Smooth muscle cell (in vitro differentiated cells): ENCODE measurements around the gene DBF4B. TPM values are rescaled to one million over a fixed set of nuclear protein-coding genes. Genes with fewer than 3 reads are reported as not detected.

Experiments used
- DNase-seq: peaks from one replicate; lab custom pipeline; 2025; ENCODE audit not compliant: unreplicated experiment; lab: John Stamatoyannopoulos, UW
- H2AFZ ChIP-seq: fragments of 200-600 bp; sonication (generic); 2 replicates; pipeline ENCODE4 v1.6.0; 2016; ENCODE audit warnings: antibody characterized with exemption, low read depth, mild to moderate bottlenecking
- H3F3A ChIP-seq: fragments of 200-600 bp; sonication (generic); 2 replicates; pipeline ENCODE4 v1.6.0; 2017; ENCODE audit warnings: antibody characterized with exemption, low read depth
- H3K27ac ChIP-seq: fragments of 200-600 bp; sonication (generic); 2 replicates; pipeline ENCODE4 v1.5.1; 2016; ENCODE audit warnings: low read depth, mild to moderate bottlenecking
- H3K27me3 ChIP-seq: fragments of 200-600 bp; sonication (generic); 2 replicates; pipeline ENCODE4 v1.6.1; 2016; ENCODE audit warnings: low read depth, mild to moderate bottlenecking
- H3K36me3 ChIP-seq: fragments of 200-600 bp; sonication (generic); 2 replicates; pipeline ENCODE4 v1.5.1; 2016; ENCODE audit warnings: low read depth
- H3K4me1 ChIP-seq: fragments of 200-600 bp; sonication (generic); 2 replicates; pipeline ENCODE4 v1.5.1; 2016; ENCODE audit warnings: low read depth
- H3K4me2 ChIP-seq: fragments of 200-600 bp; sonication (generic); 2 replicates; pipeline ENCODE4 v1.6.0; 2016; ENCODE audit warnings: mild to moderate bottlenecking
- H3K4me3 ChIP-seq: fragments of 200-600 bp; sonication (generic); 2 replicates; pipeline ENCODE4 v1.5.1; 2016; ENCODE audit warnings: mild to moderate bottlenecking
- H3K79me2 ChIP-seq: fragments of 200-600 bp; sonication (generic); 2 replicates; pipeline ENCODE4 v1.6.0; 2016; ENCODE audit warnings: low read depth, mild to moderate bottlenecking
- H3K9ac ChIP-seq: fragments of 200-600 bp; sonication (generic); 2 replicates; pipeline ENCODE4 v1.6.0; 2016; ENCODE audit warnings: low read depth
- H3K9me3 ChIP-seq: fragments of 200-600 bp; sonication (generic); replicated peaks from 2 replicates; pipeline ENCODE4 v1.5.1; 2016; ENCODE audit warnings: low read depth
- H4K20me1 ChIP-seq: fragments of 200-600 bp; sonication (generic); 2 replicates; pipeline ENCODE4 v1.6.0; 2016; ENCODE audit warnings: low read depth
- WGBS: methylation state at CpG from one replicate; pipeline ENCODE4 v1.1.7; 2016; ENCODE audit warnings: low lambda C conversion rate; 5-methylcytosine and 5-hydroxymethylcytosine counted together
- polyA plus RNA-seq: library from polyadenylated mRNA; unstranded; fragments of >200 nt; fragmentation: Nextera tagmentation; extraction: Ambion mirVana; gene quantifications from 2 replicates; pipeline ENCODE4 v1.2.1, GENCODE V29; 2016
- total RNA-seq: library from RNA; depleted of rRNA; stranded (reverse); fragments of >200 nt; gene quantifications from 2 replicates; pipeline ENCODE4 v1.2.3, GENCODE V29; 2014
- TF ChIP-seq, protein P1 (sequence below): fragments of 200-600 bp; sonication (generic); IDR thresholded peaks from 2 replicates; pipeline ENCODE4 v1.5.1; 2017; ENCODE audit warnings: borderline replicate concordance, mild to moderate bottlenecking, antibody characterized with exemption; ENCODE audit not compliant: insufficient read depth, poor library complexity, severe bottlenecking

Gene DBF4B
- total and polyA plus RNA-seq, 2 experiments from 2014 or later = 1.6 to 2.7 TPM

DNA sequence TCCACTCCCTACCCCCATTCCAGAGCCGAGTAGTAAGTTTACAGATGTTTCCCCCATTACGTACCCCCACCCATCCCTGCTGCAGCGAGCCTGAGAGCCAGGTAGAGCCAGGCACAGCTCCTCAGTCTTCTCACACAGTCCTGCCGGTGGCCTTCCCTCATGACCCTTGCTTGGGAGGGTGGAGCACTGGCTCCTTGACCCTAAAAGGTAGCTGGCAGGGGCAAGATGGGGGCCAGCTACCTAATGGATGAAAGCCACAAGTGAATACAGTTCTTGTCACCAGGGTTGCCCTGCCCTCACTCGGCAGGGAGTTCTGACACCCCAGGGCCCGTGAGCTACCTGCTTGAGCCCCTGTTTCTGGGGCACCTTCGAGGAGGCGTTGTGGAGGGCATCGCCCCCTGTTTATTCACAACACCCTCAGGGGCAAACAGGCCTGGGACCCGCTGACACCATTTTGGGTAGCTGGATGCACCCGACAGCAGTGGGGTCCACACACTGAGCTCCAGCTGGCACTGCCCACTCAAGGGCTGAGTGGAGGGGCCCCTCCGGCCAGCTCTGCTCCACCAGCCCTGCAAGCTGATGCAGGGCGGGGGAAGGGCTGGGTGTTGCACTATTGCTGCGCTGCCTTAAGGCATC lies 72.5 kb downstream of the DBF4B start:
- no peak overlapping the region for H2AFZ ChIP-seq
- H3K9ac ChIP-seq = no peak overlapping the region
- no peak overlapping the region for H3K27ac ChIP-seq
- 91% methylated on average over 13 of the region's 14 CpGs for WGBS
- no peaks in the 10 kb centered on the region for H4K20me1 ChIP-seq
- DNase-seq = no peak
- H3K4me1 ChIP-seq = peaks cover 7% of the 10 kb centered on the region
- H3K79me2 ChIP-seq = no peaks in the 10 kb centered on the region
- TF ChIP-seq, protein P1, sequence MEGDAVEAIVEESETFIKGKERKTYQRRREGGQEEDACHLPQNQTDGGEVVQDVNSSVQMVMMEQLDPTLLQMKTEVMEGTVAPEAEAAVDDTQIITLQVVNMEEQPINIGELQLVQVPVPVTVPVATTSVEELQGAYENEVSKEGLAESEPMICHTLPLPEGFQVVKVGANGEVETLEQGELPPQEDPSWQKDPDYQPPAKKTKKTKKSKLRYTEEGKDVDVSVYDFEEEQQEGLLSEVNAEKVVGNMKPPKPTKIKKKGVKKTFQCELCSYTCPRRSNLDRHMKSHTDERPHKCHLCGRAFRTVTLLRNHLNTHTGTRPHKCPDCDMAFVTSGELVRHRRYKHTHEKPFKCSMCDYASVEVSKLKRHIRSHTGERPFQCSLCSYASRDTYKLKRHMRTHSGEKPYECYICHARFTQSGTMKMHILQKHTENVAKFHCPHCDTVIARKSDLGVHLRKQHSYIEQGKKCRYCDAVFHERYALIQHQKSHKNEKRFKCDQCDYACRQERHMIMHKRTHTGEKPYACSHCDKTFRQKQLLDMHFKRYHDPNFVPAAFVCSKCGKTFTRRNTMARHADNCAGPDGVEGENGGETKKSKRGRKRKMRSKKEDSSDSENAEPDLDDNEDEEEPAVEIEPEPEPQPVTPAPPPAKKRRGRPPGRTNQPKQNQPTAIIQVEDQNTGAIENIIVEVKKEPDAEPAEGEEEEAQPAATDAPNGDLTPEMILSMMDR = no peak
- H3K4me2 ChIP-seq = no peak overlapping the region
- H3K27me3 ChIP-seq = no peaks in the 10 kb centered on the region
- no peak overlapping the region for H3K4me3 ChIP-seq
- no peaks in the 10 kb centered on the region for H3K36me3 ChIP-seq
- no peaks in the 10 kb centered on the region for H3F3A ChIP-seq
- H3K9me3 ChIP-seq = no peaks in the 10 kb centered on the region

DNA sequence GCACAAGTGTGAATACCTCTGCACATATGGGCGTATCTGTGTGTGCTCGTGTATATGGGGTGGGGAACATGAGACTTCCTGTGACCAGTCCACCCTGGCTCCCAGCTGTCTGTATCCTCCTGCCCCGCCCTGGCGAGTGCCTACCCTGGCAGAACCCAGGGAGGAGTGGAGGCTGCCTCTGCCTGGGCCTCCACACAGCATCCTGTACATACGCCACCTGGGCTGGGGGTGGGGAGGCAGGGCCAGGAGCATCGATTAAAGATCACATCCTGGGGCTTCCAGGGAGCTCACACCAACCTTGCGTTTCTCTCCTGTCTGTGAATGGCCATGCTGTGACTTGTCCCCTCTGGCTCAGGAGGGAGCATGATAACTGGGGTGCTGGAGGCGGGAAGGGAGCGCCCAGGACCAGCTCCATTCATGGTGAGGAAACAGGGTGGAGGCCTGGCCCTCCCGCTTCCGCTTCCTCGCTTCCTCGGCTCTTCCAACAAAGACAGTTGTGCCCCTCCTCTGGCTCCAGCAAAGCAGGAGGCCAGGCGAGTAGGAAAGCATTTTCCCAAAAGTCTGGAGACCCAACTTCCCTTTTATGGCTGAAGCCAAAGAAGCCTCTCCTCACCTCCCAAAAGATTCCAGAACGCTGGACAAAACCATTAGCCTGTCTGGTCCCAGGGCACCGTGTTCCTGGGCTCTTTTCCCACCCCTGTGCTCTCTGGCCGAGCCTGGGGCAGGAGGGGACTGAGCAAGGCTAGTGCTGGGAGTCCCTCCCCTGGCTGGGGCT lies 73.3 kb downstream of the DBF4B start:
- no peak overlapping the region for H3K4me2 ChIP-seq
- WGBS = 80% methylated on average over 17 of the region's 17 CpGs
- H3K27ac ChIP-seq = no peak overlapping the region
- no peak for DNase-seq
- no peak overlapping the region for H2AFZ ChIP-seq
- H3K9ac ChIP-seq = no peak overlapping the region
- H3K36me3 ChIP-seq = no peaks in the 10 kb centered on the region
- no peaks in the 10 kb centered on the region for H3K79me2 ChIP-seq
- peaks cover 7% of the 10 kb centered on the region for H3K4me1 ChIP-seq
- H3F3A ChIP-seq = no peaks in the 10 kb centered on the region
- no peaks in the 10 kb centered on the region for H3K9me3 ChIP-seq
- no peaks in the 10 kb centered on the region for H4K20me1 ChIP-seq
- H3K4me3 ChIP-seq = no peak overlapping the region
- TF ChIP-seq, protein P1 = no peak
- no peaks in the 10 kb centered on the region for H3K27me3 ChIP-seq

GRCh38 chr17:44782326-44782850 lies 73.9 kb downstream of the DBF4B start:
- 58% methylated on average over 11 of the region's 11 CpGs for WGBS
- Histone ChIP-seq H3K9ac (no peak overlapping the region), H3K4me2 (no peak overlapping the region)

More at GRCh38 chr17:44782326-44782850, 73.9 kb downstream of the DBF4B start:
- Histone ChIP-seq H3K36me3 (no peaks in the 10 kb centered on the region), H3K27me3 (no peaks in the 10 kb centered on the region), H3K4me1 (peaks cover 7% of the 10 kb centered on the region), H3F3A (no peaks in the 10 kb centered on the region), H3K9me3 (no peaks in the 10 kb centered on the region), H3K4me3 (no peak overlapping the region), H3K27ac (no peak overlapping the region), H4K20me1 (no peaks in the 10 kb centered on the region), H3K79me2 (no peaks in the 10 kb centered on the region), H2AFZ (no peak overlapping the region)
- DNase-seq = no peak
- TF ChIP-seq, protein P1 = no peak
